ENCODE data around the gene CDC25B.

Gene CDC25B

DNA sequence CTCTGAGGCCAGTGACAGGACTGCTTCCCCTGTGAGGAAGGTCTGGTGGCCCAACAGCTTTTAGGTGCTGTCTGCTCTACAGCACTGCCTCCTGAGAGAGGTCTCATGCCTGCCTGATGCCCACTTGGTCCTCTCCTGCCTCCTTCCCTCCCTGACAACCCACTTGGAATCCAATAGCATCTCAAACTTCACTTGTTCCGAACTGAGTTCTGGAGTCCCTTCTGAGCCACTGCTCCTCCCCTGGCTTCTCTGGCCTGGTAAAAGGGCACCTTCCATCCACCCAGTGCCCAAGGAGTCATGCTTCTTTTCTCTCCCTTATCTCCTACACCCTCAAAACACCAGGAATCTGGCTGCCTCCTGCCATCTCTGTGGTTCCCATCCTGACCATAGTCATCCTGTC lies 52.5 kb downstream of the CDC25B start:
- TF ChIP-seq YY1 (IDR thresholded peaks at IDR 0.05; ENCODE audit: low read depth), result no peak
- no peak for TF ChIP-seq TEAD4 (IDR thresholded peaks at IDR 0.05)
- no peak for TF ChIP-seq REST (IDR thresholded peaks at IDR 0.05; ENCODE audit: low read depth)
- TF ChIP-seq CEBPB (IDR thresholded peaks at IDR 0.05), result no peak
- TF ChIP-seq EGR1 (IDR thresholded peaks at IDR 0.05), result no peak
- no peak for TF ChIP-seq TCF12 (IDR thresholded peaks at IDR 0.05; ENCODE audit: low read depth)
- no peak for TF ChIP-seq TAF1 (IDR thresholded peaks at IDR 0.05; ENCODE audit: low read depth)
- TF ChIP-seq NFIC (IDR thresholded peaks at IDR 0.05), result no peak
- TF ChIP-seq EP300 (IDR thresholded peaks at IDR 0.05; ENCODE audit: borderline replicate concordance), result no peak
- no peak for TF ChIP-seq RAD21 (IDR thresholded peaks at IDR 0.05; ENCODE audit: low read depth)
- TF ChIP-seq, protein P1, sequence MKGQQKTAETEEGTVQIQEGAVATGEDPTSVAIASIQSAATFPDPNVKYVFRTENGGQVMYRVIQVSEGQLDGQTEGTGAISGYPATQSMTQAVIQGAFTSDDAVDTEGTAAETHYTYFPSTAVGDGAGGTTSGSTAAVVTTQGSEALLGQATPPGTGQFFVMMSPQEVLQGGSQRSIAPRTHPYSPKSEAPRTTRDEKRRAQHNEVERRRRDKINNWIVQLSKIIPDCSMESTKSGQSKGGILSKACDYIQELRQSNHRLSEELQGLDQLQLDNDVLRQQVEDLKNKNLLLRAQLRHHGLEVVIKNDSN (IDR thresholded peaks at IDR 0.05), result no peak
- TF ChIP-seq, protein P2, sequence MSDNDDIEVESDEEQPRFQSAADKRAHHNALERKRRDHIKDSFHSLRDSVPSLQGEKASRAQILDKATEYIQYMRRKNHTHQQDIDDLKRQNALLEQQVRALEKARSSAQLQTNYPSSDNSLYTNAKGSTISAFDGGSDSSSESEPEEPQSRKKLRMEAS (IDR thresholded peaks at IDR 0.05), result no peak
- no peak for TF ChIP-seq CREB1 (IDR thresholded peaks at IDR 0.05; ENCODE audit: low read depth)
- no peak for TF ChIP-seq FOXM1 (IDR thresholded peaks at IDR 0.05; ENCODE audit: borderline replicate concordance, low read depth)
- TF ChIP-seq ZBTB7A (IDR thresholded peaks at IDR 0.05; ENCODE audit: low read depth), result no peak

DNA sequence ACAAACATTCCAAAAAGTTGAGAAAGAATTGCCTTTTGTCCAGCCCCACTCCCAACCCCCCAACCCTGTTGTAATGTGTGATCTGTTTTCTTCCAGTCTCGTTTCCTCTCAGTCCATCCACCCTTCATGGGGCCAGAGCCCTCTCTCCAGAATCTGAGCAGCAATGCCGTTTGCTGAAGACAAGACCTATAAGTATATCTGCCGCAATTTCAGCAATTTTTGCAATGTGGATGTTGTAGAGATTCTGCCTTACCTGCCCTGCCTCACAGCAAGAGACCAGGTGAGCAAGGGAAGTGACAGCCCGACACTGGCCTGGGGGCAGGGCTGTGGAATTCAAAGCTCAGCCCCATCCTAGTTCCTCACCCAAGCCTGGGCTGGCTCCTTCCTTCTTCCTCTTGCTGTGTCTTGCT lies 58.4 kb downstream of the CDC25B start:
- no peak for TF ChIP-seq NFIC (IDR thresholded peaks at IDR 0.05)

All from Ishikawa (cell line).